ENCODE data around the gene TNP2. TPM values are rescaled to one million over a fixed set of nuclear protein-coding genes. Genes with fewer than 3 reads are reported as not detected.

TNP2 gene
- total RNA-seq, 2 donors from 2014 or later, result not detected

GRCh38 chr16:11250786-11251524 lies 18.2 kb downstream of the TNP2 start:
- H3K9me3 ChIP-seq, result no peaks in the 10 kb centered on the region
- H3K27me3 ChIP-seq, result no peaks in the 10 kb centered on the region
- no peak overlapping the region for H3K9ac ChIP-seq (ENCODE audit: low read depth in 2 of 2, low read length in 2 of 2)
- TF ChIP-seq, protein P1, sequence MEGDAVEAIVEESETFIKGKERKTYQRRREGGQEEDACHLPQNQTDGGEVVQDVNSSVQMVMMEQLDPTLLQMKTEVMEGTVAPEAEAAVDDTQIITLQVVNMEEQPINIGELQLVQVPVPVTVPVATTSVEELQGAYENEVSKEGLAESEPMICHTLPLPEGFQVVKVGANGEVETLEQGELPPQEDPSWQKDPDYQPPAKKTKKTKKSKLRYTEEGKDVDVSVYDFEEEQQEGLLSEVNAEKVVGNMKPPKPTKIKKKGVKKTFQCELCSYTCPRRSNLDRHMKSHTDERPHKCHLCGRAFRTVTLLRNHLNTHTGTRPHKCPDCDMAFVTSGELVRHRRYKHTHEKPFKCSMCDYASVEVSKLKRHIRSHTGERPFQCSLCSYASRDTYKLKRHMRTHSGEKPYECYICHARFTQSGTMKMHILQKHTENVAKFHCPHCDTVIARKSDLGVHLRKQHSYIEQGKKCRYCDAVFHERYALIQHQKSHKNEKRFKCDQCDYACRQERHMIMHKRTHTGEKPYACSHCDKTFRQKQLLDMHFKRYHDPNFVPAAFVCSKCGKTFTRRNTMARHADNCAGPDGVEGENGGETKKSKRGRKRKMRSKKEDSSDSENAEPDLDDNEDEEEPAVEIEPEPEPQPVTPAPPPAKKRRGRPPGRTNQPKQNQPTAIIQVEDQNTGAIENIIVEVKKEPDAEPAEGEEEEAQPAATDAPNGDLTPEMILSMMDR (IDR thresholded peaks at IDR 0.05), result no peak
- no peak for DNase-seq
- intact Hi-C loops (cut with DNase I), result loop anchor here (10.0 kb wide), 1 partner anchor 146 kb away; no protein-coding TSS in a partner anchor
- H3K36me3 ChIP-seq, result no peaks in the 10 kb centered on the region
- H3K4me1 ChIP-seq, result no peaks in the 10 kb centered on the region
- no peak overlapping the region for H3K4me3 ChIP-seq
- H3K27ac ChIP-seq, result no peak overlapping the region

- Histone ChIP-seq H3K4me3 (no peak overlapping the region), H3K27me3 (no peaks in the 10 kb centered on the region), H3K9me3 (no peaks in the 10 kb centered on the region), H3K27ac (no peak overlapping the region), H3K9ac (ENCODE audit: low read depth in 2 of 2, low read length in 2 of 2) (no peak overlapping the region), H3K36me3 (no peaks in the 10 kb centered on the region), H3K4me1 (no peaks in the 10 kb centered on the region)
- intact Hi-C loops (cut with DNase I), result loop anchor here (10.0 kb wide), 1 partner anchor 145 kb away; no protein-coding TSS in a partner anchor
- TF ChIP-seq, protein P1 (IDR thresholded peaks at IDR 0.05), result no peak
- DNase-seq, result no peak
Observed at GRCh38 chr16:11250091-11250785, 18.9 kb downstream of the TNP2 start.

GRCh38 chr16:11249233-11250061 lies 19.7 kb downstream of the TNP2 start:
- intact Hi-C loops (cut with DNase I), result loop anchor here (10.0 kb wide), 1 partner anchor 145 kb away; no protein-coding TSS in a partner anchor
- Histone ChIP-seq H3K9me3 (no peaks in the 10 kb centered on the region), H3K27me3 (no peaks in the 10 kb centered on the region), H3K36me3 (no peaks in the 10 kb centered on the region), H3K27ac (no peak overlapping the region), H3K4me1 (no peaks in the 10 kb centered on the region), H3K4me3 (no peak overlapping the region), H3K9ac (ENCODE audit: low read depth in 2 of 2, low read length in 2 of 2) (no peak overlapping the region)
- no peak for DNase-seq
- TF ChIP-seq, protein P1 (IDR thresholded peaks at IDR 0.05), result no peak

GRCh38 chr16:11248133-11248532 lies 21.0 kb downstream of the TNP2 start:
- Histone ChIP-seq H3K9ac (ENCODE audit: low read depth in 2 of 2, low read length in 2 of 2) (no peak overlapping the region), H3K4me3 (no peak overlapping the region), H3K27ac (no peak overlapping the region), H3K36me3 (no peaks in the 10 kb centered on the region), H3K9me3 (no peaks in the 10 kb centered on the region), H3K27me3 (no peaks in the 10 kb centered on the region), H3K4me1 (no peaks in the 10 kb centered on the region)
- DNase-seq, result no peak
- TF ChIP-seq, protein P1 (IDR thresholded peaks at IDR 0.05), result no peak
- intact Hi-C loops (cut with DNase I), result no loop called here

- Histone ChIP-seq H3K4me1 (no peaks in the 10 kb centered on the region), H3K27ac (no peak overlapping the region), H3K9ac (ENCODE audit: low read depth in 2 of 2, low read length in 2 of 2) (no peak overlapping the region), H3K27me3 (no peaks in the 10 kb centered on the region), H3K9me3 (no peaks in the 10 kb centered on the region), H3K4me3 (no peak overlapping the region), H3K36me3 (no peaks in the 10 kb centered on the region)
- intact Hi-C loops (cut with DNase I), result no loop called here
- TF ChIP-seq, protein P1 (IDR thresholded peaks at IDR 0.05), result no peak
- DNase-seq, result no peak
Observed at GRCh38 chr16:11245988-11246387, 23.1 kb downstream of the TNP2 start.

Data from colonic mucosa (tissue), 4 donors.